Nephron progenitor cell (in vitro differentiated cells): Measurements from ENCODE around the gene CLDN9.

Experiments used
- DNase-seq: peaks from one replicate; pipeline ENCODE4 v3.0.0; 2021
- H3K27ac Mint-ChIP-seq: 2 replicates; pipeline ENCODE4 v1.8.0; 2021; ENCODE audit warnings: mild to moderate bottlenecking, moderate library complexity, mixed read lengths
- H3K27me3 Mint-ChIP-seq: 2 replicates; pipeline ENCODE4 v1.8.0; 2021; ENCODE audit warnings: mild to moderate bottlenecking, low read depth, mixed read lengths; ENCODE audit not compliant: poor library complexity
- H3K36me3 Mint-ChIP-seq: 2 replicates; pipeline ENCODE4 v1.8.0; 2021; ENCODE audit warnings: low read depth, mixed read lengths
- H3K4me1 Mint-ChIP-seq: 2 replicates; pipeline ENCODE4 v1.8.0; 2021; ENCODE audit warnings: mixed read lengths
- H3K4me3 Mint-ChIP-seq: 2 replicates; pipeline ENCODE4 v1.8.0; 2021; ENCODE audit warnings: mild to moderate bottlenecking, moderate library complexity, mixed read lengths
- H3K9me3 Mint-ChIP-seq: 2 replicates; pipeline ENCODE4 v1.8.0; 2021; ENCODE audit warnings: mild to moderate bottlenecking, moderate library complexity, mixed read lengths
- CTCF ChIP-seq: fragments of 200-600 bp; sonication (generic); IDR thresholded peaks from 2 replicates; pipeline ENCODE4 v1.5.0; 2021; ENCODE audit warnings: antibody characterized with exemption

Gene CLDN9

GRCh38 chr16:3059041-3059722, 46.5 kb downstream of the CLDN9 start:
- Mint-ChIP-seq H3K9me3 (no peaks in the 10 kb centered on the region), H3K27me3 (peaks cover 51% of the 10 kb centered on the region), H3K4me3 (peak overlapping the region; percentile 87), H3K27ac (no peak overlapping the region), H3K4me1 (peaks cover 36% of the 10 kb centered on the region), H3K36me3 (no peaks in the 10 kb centered on the region)
- peak; percentile 95 for DNase-seq
- TF ChIP-seq CTCF, result peak; percentile 80

GRCh38 chr16:3059723-3060242, 47.1 kb downstream of the CLDN9 start:
- Mint-ChIP-seq H3K4me1 (peaks cover 34% of the 10 kb centered on the region), H3K9me3 (no peaks in the 10 kb centered on the region), H3K36me3 (no peaks in the 10 kb centered on the region), H3K27me3 (peaks cover 48% of the 10 kb centered on the region), H3K27ac (no peak overlapping the region), H3K4me3 (peak overlapping the region; percentile 72)
- TF ChIP-seq CTCF, result no peak
- no peak for DNase-seq

- peaks cover 40% of the 10 kb centered on the region for H3K27me3 Mint-ChIP-seq
- H3K4me1 Mint-ChIP-seq, result peaks cover 30% of the 10 kb centered on the region
- no peak overlapping the region for H3K27ac Mint-ChIP-seq
Observed at GRCh38 chr16:3060339-3061127, 47.8 kb downstream of the CLDN9 start.

GRCh38 chr16:3062553-3062952, 49.8 kb downstream of the CLDN9 start:
- Mint-ChIP-seq H3K27ac (no peak overlapping the region), H3K36me3 (no peaks in the 10 kb centered on the region), H3K9me3 (no peaks in the 10 kb centered on the region), H3K4me3 (no peak overlapping the region), H3K27me3 (peaks cover 24% of the 10 kb centered on the region), H3K4me1 (peaks cover 25% of the 10 kb centered on the region)
- no peak for TF ChIP-seq CTCF
- no peak for DNase-seq

More at GRCh38 chr16:3060339-3061127, 47.8 kb downstream of the CLDN9 start:
- Mint-ChIP-seq H3K9me3 (no peaks in the 10 kb centered on the region), H3K4me3 (peak overlapping the region; percentile 72), H3K36me3 (no peaks in the 10 kb centered on the region)
- no peak for DNase-seq
- TF ChIP-seq CTCF, result no peak

- no peak overlapping the region for H3K27ac Mint-ChIP-seq
- peaks cover 25% of the 10 kb centered on the region for H3K4me1 Mint-ChIP-seq
- DNase-seq, result no peak
- no peak for TF ChIP-seq CTCF
- H3K36me3 Mint-ChIP-seq, result no peaks in the 10 kb centered on the region
- no peak overlapping the region for H3K4me3 Mint-ChIP-seq
- H3K9me3 Mint-ChIP-seq, result no peaks in the 10 kb centered on the region
- peaks cover 15% of the 10 kb centered on the region for H3K27me3 Mint-ChIP-seq
Observed at GRCh38 chr16:3063625-3064386, 51.1 kb downstream of the CLDN9 start.
